ENCODE results near the gene NUP93.

NUP93 gene

DNA sequence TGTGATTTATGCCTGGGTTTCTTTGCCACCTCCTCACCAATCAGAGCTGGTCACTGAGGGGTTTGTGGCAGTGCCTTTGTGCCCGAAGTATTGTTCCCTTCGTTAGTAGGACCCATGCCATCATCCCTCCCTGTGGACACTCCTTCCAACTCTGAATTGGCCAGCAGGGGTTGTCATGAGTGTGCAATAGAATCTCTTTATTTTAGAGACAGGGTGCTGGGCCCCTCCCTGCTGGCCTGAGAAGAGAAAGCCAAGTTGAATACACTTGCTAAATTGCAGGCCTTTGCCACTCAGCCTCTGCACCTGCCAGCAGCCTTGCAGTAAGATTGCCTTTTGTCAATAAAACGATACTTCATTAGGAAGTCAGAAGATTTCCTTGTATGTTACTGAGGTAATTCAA lies 94.4 kb downstream of the NUP93 start:
- no peak for DNase-seq

DNA sequence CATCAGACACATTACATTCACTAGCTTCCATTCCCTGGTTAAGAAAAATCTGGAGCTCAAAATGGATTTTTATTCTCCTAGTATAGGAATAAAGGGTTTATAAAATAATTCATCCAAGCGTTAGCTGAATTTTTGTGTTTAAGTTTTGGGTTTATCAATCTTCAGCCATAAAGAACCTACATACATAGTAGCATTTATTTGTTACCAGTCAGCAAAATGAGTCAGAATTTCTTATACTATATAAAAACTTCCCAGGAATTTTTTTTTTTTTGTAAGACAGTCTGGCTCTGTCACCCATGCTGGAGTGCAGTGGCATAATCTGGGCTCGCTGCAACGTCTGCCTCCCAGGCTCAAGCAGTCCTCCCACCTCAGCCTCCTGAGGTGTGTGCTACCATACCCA lies 94.9 kb downstream of the NUP93 start:
- no peak for DNase-seq

DNA sequence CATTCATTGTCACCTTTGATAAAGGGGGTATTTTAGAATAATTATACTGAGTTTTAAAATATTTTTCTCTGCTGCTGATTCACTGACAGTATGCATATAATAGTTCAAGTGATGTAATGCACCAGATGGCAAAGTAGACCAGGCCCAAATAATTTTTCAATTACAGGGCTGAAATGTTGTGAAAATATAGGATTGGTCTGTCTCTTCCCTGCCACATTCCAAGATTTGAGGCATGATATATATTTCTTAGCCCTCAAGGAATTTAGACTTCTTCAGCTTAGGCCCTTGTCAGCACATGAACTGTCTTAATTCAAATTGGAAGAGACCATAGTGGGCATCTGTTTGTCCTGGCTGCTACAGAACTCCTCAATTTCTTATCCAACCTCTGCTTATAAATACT lies 95.9 kb downstream of the NUP93 start:
- no peak for DNase-seq

DNA sequence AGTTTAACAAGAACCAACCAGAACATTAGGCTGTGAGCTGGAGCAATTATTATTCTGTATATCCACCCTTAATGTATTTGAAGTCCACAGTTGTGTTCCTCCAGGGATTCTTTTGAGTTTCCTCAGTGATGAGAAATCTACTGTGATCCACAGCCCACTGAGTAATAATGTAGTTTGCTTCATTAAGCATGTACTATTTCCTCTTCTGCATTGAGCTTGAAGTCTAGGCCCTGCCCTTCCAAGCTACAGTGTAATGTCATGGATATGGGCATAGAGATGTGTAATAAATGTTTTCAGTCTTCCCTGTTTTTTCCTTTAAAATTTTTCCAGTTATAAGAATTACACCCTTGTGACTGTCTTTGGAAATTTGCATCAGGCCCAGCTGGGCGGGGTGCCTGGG lies 98.7 kb downstream of the NUP93 start:
- no peak for DNase-seq

DNA sequence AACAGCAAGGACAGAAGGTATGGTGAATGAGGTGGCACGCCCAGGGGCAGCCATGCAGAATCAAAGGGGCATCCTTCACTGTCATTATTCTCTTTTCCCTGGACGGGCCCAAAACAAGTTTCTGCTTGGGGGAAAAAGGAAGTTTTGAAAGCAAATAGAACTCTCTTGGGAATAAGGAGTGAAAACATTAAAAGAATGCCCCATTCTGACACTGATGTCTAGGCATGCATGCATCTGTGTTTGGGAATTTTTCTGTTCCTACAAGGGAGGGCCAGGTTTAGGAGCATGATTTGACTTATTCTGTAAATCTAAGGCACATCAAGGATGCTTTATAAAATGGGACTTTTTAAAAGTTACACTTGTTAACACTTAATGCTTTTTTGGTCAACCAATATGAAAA lies 100.7 kb downstream of the NUP93 start:
- no peak for DNase-seq

DNA sequence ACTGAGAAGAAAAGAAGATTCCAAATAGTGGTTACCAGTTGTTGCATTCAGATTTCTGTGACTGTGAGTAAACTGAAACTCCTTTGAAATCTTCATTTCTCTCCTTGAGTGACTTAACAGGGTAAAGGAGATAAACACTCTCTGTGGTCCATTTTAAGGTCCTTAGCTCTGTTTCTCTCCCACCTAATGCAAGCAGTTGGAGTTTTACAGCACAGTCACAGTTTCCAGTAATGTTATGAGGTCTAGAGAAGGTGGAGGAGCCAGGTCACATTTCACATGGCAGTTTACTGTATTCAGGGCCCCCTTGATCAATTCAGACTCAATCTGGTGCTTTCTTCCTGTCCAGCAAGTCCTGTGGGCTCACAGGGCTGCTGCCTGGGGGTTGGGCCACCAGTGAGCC lies 102.8 kb downstream of the NUP93 start:
- DNase-seq = no peak

DNA sequence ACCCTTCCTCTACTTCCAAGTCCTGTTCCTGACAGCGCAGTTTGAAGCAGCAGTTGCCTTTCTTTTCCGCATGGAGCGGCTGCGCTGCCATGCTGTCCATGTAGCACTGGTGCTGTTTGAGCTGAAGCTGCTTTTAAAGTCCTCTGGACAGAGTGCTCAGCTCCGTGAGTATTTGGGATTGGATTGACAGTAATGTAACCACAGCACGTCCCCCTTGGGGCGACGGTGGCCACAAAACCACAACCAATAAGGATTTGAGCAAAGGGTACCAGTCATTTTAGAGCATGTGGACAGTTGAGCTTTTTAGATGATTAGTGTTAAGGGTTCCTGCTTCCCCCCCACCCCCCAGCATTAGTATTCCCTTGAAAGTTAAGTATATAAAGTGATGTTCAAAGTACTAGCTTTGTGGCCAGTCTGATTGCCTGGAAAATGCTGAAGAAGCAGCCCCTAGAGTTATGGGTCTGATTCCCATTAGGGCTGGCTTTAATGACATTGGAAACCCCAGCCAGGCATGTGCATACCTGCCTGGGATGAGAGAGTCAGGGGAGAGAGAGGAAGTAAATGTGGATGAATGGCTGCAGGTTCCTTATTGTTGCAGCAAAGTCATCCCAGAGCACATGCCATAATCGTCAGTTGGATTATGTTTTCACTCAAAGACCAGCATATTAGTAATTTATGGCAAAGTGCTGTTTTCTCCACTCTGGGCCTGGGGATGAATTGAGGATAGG lies 103.5 kb downstream of the NUP93 start:
- no peak for DNase-seq

DNA sequence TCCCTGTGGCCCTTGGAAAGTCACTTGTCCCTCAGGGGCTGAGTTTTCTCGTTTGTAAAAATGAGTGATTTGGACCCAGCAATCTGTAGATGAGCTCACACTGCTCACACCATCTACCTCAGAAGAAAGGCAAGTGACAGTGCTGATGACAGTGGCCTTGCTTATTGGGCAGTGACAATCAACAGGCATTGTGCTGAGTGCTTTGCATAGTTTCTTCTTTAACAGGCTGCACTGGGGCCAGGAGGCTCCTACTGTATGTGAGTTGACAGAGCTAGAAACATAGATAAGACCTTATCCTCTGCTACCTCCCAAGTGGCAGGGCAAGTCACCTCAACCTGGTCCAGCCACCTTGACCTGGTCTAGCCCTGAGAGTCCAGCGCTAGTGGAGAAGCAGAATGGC lies 105.4 kb downstream of the NUP93 start:
- no peak for DNase-seq

DNA sequence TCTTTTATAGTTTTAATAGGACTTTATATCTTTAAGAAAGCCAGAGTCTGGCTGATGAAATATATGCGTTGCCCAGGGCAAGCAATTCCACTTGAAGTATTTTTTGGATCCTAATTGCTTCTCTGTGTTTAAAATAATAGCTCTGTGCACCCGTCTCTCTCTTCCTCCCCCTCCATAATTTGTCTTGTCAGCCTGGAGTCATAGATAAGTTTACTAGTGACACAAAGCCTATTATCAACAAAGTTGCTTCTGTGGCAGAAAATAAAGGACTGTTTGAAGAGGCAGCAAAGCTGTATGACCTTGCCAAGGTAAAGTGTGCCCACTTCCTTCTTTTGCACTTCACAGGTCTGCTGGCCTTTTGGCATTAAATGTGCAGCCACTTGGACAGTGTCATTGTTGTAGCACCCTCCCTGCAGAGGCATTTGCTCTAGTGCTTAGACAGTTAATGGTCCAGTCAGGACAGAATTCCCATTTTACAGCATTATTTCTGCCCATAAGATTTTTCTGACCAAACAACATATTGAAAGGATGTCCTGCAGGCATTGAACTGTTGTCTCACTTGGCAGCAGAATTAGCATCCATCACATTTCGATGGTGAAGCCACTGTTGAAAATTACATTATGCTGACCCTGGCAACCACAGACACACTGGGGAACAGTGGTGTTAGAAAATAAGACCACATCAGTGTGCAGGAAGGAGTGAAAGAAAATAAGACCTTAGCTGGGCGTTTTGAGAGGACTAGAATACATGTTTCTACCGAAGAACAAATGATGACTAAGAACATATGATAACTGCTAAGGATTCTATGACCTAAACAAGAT lies 106.7 kb downstream of the NUP93 start:
- no peak for DNase-seq

DNA sequence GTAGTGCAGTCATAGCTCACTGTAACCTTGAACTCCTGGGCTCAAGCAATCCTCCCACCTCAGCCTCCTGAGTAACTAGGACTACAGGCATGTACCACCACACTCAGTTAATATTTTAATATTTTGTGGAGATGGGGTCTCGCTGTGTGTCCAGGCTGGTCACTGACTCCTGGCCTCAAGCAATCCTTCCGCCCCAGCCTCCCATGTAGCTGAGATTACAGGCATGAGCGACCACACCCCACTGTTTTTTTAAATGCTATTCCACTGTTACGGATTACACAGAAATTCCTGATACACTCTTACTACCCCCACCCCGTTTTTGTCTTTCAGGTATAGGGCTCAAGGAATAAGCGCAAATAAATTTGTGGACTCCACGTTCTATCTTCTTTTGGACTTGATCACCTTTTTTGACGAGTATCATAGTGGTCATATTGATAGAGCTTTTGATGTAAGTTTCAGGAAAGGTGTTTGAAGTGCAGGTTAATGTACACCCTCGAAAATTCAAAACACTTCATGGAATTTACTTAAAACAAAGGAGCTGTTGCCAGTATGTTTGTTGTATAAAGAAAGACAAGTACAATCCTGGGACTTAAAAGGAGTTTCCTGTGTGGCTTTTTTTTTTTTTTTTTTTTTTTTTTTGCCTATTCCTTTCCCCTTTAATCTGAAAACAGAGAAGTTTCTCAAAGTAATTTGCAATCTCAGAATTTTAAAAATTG lies 108.9 kb downstream of the NUP93 start:
- DNase-seq = no peak

DNA sequence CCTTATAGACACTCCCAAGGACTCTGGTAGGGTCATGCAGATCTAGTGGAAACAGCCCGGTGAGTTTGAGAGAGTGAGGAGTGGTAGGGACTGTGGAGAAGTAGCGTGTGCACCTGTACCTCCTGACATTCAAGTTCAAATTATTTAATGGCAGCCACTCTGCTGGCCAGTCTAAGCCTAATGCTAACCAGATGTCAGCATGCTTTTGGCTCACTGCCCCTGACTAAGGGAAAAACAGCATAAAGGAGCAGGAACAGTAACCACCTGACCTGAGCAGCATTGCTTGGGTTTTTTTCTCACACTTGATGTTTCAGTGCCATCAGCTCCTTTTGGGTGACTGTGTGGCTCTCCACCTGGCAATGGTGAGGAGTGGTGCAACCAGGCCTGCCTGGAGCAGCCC lies 111.3 kb downstream of the NUP93 start:
- DNase-seq = no peak

DNA sequence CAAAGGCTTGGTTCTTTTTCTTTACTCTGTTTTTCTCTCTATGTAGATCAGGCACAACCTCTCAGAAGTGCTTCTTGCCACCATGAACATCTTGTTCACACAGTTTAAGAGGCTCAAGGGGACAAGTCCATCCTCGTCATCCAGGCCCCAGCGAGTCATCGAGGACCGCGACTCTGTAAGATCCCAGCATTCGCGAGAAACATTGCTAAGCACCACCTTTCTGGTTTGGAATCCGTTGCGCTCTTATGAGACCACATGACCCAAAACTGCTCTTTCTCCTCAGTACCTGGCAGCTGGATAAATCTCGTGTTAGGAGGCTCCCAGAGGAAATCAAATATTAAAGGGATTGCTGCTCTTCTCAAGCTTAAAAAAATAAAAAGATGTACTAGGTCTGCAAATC lies 111.7 kb downstream of the NUP93 start:
- DNase-seq = no peak

DNA sequence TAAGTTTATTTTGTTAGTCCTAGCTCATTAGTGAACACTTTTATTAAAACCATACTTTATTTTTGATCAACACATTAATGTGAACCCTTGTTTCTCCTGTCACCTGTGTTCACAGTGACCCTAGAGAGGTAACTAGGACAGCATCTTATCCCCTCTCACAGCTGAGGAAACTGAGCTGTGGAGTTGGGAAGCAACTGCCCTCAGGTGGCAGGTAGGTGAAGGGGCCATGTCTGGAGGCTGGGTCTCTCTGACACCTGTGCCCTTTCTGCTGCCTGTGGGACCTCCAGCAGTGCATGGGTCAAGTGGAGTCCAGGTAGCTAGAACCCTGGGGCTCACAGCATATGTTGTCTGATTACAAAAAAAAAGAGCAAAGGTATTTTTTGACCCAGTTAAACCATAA lies 112.2 kb downstream of the NUP93 start:
- DNase-seq = no peak

DNA sequence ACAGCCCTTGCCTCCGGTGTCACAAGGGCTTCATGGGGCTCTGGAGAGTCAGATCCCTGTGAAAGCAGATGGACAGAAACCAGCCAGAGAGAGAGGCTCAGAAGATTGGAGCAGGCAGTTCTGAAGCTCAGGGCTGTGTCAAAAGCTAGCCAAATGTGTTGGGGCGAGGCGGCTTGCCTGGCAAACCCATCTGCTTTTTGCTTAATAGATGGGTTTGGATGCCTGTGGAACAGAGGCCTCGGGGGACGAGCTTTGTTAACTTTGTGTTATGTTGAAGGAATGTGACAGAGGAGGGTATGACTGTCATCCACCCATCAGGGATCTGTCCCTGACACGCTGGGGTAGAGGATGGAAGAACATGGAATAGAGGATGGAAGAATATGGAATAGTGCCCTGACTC lies 114.1 kb downstream of the NUP93 start:
- no peak for DNase-seq

DNA sequence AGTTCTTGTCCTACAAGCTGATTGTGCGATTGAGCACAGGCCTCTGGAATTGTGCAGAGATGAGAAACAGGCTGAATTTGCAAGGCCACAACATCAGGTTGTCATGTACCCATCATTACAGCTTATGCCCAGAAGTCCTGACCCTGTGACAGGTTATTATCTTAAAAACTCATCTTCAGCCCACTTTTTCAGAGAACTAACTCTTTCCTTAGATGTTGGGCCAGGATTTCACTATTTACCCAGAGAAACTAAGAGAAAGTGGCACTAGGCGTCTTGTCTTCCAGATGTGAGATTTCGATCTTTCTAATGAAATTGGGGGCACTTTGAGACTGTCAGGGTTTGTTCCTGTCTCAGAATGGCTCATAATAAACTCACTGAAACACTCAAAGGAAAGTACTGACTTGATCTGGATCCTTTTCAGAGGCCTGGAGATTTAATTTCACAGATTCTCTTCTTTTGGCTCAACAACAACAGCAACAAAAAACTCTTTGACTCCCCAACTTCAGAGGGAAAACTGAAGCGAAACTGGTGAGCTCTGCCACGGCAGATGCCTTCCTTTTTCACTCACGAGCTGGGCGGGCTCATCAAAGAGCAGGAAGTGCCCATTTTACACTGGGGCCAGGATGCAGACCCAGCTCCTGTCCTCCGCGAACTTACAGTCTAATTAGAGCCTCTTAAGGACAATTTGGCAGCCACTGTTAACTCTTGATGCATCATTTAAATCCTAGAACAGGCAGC lies 117.4 kb downstream of the NUP93 start:
- no peak for DNase-seq

DNA sequence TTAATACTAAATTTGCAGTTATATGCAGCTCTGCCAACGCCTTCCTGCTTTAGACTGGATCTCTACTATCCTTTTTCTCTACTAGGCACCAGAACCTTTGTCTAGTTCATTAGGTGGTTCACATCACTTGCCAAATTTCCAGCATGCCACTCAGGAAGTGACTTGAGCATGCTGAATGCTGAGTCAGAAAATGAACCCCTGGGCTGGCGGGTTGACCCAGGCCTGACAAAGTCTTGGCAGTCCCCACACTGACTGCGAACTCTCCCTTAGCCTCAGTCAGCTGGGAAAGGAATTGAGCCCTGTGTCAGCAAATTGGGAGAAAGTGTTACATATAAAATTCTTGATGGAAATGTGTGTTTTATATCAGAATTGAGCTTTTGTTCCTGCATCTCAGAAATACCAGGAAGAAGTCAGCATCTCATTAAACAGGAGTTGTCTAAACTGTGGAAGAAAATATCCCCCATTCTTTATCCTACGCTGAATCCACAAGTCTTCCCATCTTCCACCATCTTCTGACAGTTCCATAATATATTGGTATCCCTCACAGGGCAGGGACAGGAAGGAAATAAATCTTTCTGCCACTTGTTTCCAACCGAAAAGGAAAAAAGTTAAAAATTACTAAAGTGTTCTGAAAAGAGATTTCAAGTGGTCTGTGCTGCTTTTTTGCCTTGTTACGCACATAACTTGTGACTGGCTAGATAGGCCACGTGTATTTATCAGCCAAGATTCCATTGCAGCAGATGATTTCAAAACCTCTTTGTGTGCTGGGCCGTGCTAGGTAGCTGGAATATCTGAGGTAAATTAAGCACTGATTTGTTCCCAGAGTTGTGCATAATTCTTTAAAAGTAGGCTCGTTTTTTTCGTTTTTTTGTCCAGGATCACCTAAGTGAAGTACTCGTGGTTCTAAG lies 118.4 kb downstream of the NUP93 start:
- no peak for DNase-seq

DNA sequence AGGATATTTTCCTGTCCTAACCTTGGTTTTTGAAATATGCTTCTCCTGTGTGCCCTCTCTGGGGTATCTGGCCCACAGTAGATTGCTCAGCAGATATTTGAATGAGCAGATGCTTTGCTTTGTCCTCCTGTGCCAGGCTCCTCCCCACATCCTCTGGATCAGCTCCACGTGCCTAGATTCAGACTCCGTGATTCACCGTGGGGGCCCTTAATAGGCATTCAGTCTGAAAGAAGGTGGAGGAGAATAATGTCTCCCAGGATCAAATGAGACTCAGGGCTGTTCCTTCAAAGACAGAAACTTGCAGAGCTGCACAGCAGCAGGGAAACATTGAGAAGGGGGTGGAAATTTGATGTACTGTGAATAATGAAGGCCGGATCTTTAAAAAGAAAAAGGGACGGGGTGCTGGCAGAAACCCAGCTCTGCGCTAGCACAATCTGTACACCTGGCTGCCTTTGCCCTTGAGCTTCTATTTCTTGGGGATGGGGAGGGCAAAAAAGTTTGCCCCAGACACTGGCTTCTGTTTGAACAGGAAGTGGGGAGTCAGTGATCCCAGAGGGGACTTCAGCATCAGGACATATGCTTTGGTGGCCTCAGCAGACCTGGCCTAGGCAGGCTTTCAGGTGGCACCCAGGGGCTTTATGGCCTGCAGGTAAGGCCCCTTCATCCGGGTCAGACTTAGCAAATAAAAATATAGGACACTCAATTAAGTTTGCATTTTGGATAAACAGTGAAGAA lies 119.2 kb downstream of the NUP93 start:
- no peak for DNase-seq

DNA sequence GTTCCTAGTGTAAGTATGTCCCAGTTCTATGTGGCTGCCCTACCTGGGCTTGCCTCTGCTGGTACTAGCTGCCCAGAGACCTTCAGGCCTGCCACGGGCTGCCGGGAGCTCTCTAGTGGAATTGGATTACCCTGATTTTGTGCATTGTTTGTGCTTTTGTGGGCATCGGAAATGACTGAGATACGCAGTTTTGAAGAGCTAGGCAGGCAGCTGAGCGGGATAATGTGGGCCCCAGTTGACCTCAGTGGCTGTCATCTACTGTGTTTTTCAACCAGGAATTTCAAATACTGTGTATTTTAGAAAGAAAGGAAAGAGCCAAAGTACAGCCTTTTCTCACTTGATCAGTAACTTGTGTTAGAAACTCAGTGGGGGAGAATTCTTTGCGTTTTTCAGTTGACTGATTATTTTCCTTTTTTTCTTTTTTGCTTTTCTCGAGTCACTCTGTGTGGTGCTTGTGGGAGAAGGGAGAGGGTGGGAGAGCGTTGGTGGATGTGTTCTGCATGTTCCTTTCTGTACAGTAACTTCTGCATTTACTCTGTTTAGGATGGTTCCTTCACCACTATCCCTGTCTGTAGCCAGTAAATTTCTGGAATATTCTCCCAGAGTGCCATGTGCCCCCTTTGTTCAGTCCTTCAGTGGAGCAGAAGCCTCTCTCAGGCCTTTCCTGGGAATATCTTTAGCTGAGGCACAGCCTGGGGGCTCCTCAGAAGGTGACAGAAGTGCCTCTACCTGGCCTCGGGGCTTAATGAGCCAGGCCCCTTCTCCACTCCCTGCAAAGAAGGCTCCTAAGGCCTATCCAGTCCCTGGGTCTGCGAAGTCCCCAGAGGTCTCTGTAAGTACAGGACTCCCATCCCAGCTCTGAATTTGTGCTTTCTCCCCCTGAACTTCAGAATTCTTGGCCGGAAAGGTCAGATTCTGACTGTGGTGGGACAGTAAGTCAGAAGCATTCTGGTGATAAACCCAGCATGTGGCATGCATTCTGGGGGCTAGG lies 120.1 kb downstream of the NUP93 start:
- no peak for DNase-seq

DNA sequence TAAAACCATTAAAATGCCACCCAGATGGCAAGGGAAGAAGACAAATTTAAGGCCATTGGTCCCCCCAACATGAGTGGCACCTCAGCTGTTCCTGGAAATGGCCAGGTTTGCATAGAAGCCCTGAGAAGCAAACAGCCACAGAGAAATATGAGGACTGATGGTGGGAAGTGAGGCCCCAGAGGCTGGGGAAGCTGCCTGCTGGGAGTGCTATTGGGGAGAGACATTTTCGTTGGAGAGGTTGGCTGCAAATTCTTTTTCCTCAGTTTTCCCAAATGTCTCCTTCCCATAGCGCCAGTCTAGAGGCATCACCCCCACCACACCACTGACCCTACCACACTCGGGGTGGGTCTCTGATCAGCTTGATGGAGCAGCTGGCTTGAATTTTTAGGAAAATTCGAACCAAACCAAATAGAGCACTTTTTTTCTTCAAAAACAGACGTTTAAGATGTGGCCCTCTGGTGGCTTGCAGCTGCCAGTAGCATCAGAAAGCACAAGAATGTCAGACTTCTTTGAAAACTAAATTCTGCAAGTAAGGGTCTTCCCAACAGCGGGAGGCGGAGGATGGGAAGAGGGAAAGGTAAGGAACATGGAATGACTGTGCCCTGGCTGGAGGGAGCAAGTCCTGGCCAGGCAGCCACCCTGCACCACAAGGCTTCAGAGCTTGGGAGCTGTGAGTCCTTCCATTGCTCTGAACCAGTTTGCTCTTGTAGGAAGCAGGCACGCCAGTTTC lies 121.9 kb downstream of the NUP93 start:
- no peak for DNase-seq

DNA sequence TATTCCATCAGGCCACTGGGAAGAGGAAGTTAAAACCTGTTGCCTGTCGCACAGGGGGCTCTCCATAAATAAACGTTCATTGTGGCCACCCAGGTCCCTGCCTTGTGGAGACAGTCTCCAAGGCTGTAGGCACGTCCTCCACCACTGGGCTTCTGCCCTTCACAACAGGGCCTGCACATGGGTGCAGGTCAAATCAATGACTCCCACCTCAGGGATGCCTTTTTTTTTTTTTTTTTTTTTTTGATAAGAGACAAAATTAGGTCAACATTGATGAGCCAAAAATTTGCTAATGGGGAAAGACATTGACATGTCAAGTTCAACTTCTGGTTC lies 122.4 kb downstream of the NUP93 start:
- no peak for DNase-seq
